ENCODE results near the gene C9orf153.

The C9orf153 gene

GRCh38 chr9:86175743-86176456, 83.6 kb downstream of the C9orf153 start:
- TF ChIP-seq CTCF (conservative IDR thresholded peaks at IDR 0.05; ENCODE audit: low read depth, low read length), result no peak
- no peak overlapping the region for H3K4me3 ChIP-seq (ENCODE audit: low read length)
- no peak for DNase-seq (ENCODE audit: low read depth)

- no peak overlapping the region for H3K4me3 ChIP-seq (ENCODE audit: low read length)
- DNase-seq (ENCODE audit: low read depth), result no peak
- no peak for TF ChIP-seq CTCF (conservative IDR thresholded peaks at IDR 0.05; ENCODE audit: low read depth, low read length)
Observed at GRCh38 chr9:86175223-86175622, 84.2 kb downstream of the C9orf153 start.
